HG03045 (cell line): Measurements from ENCODE around the gene MRPL10.
A peak's percentile ranks its signal among the peaks of the same experiment; 100 is the strongest.

Experiments used
- ATAC-seq: cut with Tn5 transposase; IDR thresholded peaks from one replicate; pipeline ENCODE4 v1.9.1; 2021; ENCODE audit warnings: mild to moderate bottlenecking, moderate library complexity; ENCODE audit not compliant: unreplicated experiment

The MRPL10 gene

DNA sequence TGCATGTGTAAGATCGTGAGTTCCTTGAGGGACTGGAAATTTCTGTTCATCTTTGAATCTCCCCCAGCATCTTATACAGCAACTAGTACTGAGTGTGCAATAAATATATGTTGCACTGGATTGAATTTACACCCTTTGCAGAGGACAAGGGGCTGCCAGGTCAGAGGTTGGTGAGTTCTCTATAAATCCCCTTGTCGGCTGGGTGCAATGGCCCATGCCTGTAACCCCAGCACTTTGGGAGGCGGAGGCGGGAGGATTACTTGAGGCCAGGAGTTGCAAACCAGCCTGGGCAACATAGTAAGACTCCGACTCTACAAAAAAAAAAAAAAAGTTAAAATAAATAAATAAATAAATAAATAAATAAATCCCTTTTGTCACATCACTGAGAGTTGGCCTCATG is 29.0 kb upstream of the MRPL10 start:
- ATAC-seq: no peak

DNA sequence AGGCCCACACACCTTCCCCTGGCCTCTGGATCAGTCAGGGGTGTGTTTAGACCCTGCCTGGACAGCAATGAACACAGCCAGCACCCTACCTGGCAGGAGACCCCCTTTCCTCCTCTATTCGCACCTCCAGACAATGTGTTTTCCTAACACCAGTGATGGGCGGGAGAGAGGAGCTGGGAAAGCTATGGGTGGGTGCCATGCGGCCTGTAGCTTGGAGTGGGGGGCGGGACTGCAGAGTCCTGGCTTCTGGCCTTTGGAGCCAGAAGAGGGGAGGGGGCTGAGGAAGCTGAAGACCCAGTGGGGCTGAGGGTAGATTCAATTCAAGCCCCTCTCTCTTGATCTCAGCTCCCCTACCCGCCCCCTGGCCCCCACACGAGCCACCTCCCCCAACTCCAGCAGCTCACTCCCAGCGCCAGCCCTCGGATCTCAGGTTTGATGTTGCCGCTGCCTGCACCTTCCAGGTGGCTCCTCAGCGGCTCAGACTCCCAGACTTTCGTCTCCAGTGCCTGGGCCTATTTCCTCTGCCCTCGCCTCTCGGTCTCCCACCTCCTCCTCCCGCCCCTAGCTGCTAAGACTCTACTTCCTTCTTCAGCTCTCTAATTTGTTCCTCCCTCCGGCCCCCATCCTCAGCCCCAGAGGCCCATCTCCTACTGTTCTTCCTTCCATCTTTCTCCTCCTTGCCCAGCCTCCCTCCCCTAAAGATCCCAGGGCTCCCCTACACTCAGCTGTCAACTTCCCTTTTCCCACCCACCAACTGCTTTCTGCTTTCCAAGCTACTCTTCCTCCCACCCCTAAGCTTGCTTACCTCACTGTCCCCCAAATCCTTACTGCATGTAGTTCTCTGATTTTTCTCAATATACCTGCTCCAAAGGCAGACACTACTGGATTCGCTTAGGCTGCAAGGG is 26.5 kb upstream of the MRPL10 start:
- no peak for ATAC-seq

DNA sequence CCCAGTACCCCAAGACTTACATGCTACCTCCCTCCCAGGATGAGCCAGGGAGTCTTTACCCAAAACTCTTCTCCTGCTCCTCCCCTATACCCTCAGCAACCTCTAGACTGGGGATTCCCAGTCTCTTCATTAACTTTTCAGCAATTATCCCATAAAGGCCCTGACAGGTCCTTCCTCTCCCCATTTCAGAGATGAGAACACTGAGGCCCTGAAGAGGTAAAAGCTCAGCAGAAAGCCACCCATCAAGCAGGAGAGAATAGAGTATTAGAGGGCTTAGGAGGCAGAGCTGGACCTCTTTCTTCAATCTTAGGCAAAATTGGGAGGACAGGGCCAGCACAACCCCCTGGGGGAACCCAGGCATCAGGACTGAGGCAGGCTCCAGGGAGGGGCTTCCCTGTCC is 25.5 kb upstream of the MRPL10 start:
- ATAC-seq: no peak

DNA sequence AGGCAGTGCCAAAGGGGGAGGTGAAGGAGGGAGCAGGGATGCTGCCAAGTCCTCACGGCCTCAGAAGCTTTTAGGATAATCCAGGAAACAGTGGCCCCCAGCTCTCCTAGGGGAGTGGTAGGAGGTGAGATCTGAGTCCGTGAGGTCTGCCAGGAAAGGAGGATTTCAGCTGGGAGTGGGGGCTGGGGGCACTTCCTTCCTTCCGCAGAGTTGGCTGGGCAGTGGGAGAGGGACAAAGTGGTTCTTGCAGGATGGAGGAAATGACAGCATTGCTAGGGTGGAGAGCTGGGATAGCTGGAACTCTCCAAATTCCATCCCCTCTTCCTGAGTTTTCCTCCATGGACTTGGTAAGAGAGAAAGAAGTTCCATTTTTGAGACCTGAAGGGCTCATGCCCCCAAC is 24.4 kb upstream of the MRPL10 start:
- no peak for ATAC-seq

DNA sequence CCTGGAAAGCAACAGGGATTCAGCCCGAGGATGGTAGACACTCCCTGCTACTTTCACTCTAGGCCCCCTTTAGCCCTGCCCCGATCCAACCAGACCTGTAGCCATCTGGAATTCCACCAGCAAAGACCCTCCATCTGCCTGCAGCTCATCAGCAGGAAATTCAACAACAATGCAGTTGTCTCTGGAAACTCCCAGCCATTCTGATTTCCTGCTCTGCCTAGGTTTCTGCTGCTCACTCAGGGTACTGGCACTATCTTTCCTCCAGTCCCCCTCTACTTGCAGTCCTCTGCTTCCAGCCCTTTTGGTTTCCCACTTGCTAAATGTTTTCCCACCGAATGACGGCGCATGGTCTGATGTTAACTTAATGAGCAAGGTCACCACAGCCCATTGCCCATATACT is 22.3 kb upstream of the MRPL10 start:
- ATAC-seq: no peak

DNA sequence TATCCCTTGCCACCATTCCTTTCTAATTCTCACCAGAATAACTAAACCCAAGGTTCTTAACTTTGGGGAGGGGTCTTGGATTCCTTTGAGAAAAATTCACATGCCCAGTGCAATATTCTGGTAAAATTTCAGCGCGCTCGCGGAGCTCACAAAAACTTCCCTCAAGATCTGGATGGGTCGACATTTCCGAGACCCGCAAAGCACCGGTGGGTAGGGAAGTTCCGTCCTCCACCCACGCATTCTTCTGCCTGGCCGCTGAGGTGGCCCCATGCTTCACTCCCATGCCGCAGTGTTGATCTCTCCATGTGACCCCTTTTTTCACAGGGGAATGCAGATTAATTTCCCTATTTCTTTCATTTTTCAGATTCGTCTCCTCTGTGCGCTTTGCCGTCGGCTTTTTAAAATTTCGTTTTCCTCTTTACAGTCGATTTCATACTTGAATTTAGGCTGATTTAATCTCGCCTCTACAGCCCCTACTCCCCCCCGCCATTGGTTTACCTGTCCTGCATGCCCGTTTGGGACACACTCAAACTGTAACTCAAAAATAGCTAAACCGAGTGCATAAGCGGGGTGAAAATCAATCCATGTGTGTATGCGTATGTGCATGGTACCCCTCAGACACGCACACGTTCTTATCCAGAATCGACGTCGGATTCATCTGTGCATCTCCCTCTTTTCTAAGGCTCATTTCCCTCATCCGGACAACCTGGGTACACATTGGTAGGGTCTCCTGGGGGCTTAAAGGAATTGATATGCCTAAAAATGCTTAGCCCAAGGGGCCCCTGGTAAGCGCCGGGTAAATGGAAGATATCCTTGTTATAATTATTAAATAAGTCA is 21.0 kb upstream of the MRPL10 start:
- ATAC-seq: no peak

DNA sequence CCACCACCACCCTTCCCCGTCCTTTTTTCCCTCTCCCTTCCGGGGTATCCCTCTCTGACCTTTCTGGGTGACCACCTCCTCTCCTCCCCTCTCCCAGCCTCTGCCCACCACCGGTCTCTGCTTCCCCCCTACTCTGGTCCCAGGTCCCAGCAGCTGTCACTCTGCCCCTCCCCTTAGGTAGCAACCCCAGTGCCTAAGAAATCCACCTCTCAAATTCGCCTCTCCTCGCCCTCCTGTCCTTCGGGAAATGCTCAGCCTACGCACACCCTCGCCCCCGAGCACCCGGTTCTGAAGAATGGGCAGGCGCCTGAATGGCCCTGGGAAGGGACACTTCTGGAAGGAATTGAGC is 20.4 kb upstream of the MRPL10 start:
- no peak for ATAC-seq

DNA sequence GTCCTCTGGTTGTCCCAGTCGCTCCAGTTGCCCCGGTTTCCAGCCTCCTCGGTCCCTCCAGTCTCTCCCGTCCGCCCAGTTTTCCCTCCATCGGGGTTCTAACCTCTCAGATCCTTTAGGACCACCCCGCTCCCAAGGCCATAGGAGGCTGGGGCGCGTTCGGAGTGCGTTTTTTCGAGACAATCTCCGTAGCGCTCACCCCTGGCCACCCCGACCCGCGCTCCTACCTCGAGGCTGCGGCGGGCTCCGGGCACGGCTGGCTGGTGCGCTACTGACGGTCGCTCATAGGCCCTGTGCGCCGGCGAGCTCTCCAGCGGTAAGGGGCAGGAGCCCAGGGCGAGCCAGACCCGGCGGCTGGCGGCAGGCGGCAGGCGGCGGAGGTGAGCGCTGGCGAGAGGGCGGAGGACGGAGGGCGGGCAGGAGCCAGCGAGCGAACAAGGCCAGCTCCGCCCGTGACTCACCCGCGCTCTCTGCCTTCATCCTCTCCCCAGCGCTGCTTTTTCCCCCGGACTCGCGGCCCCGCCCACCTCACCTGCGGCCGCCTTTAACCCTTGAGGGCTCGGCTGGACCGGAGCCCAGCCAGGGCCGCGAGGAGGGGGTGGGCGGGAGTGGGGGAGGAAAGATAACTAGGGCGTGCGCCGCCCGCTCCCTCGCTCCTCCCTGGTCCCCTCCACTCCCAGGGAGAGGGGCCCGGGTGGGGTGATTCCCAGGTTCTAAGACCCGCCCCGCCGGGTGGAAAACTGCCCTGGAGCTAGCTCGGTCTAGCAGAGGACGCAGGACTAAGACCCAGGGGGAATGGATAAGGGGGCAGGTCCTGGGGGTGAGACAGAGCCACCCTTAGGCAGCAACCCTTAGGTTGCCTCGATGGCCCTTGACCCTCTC is 19.6 kb upstream of the MRPL10 start, which contains the start of gene SP6:
Gene SP6 (minus strand): TSS at position 472 of the 882 bp plus-strand sequence. CDS start 2,734 bp downstream, outside the sequence.
- no peak for ATAC-seq

DNA sequence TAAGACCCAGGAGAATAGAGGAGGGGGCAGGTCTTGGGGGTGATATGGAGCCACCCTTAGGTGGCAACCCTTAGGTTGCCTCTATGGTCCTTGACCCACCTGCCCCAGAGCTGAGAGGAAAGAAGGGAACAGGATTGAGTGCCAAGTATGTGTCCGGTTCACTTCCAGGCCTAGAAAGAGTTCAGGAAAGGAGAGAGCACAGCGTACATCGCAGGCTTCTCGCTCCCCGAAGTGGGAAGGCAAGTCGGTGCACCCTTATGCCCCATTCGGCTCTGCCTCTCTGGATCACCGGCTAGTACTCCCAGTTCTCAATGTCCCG is 19.0 kb upstream of the MRPL10 start:
- no peak for ATAC-seq

DNA sequence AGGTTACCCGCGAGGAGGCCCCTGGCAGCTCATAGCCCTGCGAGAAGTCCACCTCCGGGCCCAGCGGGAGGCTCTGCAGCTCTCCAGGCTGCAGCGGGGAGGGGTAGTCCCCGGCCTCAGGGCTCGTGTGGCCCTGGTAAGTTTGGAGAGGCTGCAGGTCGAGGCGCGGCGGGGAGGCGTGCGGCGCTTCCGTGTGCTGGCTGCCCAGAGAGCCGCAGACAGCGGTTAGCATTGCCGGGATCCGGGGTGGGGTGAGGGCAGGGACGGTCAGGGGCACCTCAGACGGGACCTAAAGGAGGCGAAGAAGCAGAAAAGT is 16.8 kb upstream of the MRPL10 start:
- ATAC-seq: no peak

DNA sequence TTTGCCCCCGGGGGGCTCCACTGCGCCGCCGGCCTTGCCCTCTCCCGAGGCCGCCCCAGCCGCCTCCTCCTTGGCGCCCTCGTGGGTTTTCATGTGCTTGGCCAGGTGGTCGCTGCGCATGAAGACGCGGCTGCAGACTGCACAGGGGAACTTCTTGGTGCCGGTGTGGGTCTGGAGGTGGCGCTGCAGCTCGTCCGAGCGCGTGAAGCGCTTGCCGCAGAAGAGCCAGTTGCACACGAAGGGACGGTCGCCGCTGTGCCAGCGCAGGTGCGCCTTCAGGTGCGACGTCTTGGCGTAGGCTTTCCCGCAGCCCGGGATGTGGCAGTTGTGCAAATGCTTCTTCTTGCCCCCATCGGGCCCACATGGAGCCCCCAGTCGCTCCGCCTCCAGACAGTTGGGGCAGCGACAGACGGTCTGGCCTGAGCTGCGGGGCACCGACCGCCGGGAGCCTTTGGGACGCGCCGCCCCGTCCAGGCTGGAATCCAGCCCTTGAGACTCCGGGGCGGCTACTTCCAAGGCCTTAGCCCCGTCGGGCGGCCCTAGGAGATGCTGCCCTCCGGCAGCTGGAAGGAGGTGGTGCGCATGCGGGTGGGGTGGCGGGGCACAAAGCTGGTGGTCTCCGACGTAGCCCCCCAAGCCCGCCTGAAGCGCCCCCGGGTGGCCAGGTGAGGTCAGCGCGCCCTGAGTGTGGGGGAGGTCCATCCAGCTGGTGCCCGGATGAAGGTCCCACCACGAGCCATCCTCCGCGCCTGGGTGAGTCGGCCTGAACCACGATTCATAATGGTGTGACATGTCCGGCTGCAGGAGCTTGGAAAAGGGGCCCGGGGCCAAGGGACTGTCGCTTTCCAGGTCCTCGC is 16.2 kb upstream of the MRPL10 start:
- no peak for ATAC-seq

DNA sequence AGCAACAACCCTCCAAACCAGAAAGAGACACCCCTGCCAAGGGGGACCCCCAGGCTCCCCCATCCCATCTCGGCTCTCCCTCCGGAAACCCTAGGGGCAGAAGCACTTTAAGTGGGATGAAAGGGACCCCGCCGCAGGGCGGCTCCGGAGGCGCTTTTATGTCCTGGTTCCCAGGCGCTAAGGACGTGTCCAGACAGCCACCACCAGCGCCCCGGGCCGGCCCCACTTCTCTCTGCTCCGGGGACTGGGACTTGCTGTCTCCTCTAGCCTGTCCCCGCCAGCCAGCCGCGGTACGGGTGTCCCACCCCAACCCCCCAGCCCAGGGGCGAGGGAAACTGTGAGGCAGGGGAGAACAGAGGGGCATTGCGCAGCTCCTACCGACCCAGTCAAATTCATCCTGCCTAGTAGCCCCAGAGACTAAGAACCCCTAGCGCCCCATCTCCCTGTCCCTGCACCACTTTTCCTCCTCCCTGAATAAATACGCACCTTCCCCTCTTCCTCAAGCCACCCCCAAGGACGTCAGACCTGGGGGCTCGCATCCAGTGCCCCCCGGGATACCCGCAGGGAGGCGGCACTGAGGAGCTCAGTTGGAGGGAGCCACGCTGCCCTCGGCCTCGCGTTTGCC is 15.5 kb upstream of the MRPL10 start:
- ATAC-seq: no peak

DNA sequence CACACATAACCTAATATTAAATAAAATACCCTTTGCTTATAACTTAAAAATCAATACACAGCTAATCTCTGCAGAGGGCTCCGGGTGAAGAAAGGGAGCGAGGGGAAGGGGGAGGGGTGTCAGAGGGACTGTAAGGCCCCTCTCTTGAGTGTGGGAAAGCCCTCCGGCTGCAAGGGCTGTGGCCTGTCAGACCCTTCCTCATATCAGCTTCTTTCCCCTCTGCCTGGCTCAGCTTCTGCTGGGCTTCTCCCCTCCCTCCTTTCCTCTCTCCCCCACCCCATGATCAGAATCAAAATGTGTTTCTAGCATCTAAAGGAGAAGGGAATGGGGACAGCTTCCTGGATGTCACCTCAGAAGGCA is 14.4 kb upstream of the MRPL10 start:
- no peak for ATAC-seq

DNA sequence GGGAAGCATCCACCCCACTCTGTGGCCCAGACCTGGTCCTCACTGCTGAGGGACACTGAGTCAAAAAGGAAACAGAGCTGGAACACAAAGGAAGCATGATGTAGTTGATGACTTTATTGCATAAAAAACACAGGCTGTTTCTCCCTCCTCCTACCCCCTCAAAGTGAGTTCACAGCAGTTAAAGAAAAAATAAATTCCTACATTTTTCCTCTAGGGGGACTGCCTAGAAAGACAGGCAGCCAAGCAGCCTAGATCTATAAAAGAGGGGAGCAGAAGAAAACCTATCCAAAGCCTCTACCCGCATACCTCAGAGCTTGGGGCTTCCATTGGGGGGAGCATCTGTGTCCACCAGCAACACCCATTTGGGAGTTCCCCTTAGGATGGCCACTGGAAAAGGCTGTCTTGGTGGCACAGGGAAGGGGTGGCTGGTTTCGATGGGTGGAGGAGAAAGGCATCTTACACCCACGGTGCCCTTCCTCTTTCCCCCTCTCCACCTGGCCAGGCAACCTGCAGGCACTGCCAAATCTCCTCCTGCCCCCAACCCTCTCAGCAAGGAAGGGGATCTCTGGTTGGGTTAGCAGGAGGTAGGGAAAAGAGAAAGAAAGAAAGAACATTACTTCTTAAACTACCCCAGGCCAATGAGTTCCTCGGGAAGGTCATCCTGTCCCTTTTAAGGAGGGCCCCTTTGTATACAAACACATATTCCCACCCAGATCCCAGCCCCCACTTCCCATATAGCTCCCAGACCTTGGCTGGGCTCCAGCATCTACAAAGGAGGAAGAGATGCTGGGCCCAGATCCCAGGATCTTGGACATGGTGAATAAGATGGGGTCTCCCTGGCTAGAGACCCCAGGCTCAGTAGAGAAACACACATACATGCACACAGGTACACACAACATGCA is 13.7 kb upstream of the MRPL10 start:
- no peak for ATAC-seq

DNA sequence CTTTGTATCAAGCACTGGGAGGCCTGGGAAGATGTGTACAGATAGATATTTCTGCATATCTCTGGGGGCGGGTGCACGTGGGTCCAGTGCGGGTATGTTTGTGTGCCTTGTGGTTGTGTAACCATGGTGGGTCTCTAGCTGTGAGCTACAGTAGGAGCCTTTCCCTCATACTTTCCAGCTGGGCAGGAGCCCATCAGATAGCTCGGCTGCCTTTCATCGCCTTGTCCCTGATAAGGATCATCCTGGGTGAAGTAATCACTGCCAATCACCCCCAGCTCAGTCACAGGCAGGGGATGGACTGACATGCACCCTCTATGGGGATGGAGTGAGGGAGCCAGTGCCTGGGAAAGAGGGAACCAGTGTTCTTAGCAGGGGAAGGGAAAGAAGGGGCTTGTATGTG is 12.9 kb upstream of the MRPL10 start:
- ATAC-seq: no peak

DNA sequence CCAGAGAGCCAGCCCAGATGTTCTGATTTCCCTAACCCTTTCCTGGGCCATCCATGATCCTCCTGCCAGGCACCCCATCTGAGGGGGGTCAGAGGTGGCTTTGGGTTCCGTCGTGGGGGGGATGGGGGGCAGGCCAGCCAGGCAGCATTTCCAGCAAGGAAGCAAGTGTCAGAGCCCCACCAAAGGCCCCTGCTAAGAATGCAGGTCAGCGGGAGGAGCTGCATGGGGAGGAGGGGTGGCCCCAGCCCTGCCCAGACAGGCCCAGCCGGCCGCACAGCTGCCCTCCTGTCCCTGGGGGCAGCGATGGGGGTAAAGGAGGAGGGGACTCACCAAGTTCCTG is 12.0 kb upstream of the MRPL10 start:
- no peak for ATAC-seq

DNA sequence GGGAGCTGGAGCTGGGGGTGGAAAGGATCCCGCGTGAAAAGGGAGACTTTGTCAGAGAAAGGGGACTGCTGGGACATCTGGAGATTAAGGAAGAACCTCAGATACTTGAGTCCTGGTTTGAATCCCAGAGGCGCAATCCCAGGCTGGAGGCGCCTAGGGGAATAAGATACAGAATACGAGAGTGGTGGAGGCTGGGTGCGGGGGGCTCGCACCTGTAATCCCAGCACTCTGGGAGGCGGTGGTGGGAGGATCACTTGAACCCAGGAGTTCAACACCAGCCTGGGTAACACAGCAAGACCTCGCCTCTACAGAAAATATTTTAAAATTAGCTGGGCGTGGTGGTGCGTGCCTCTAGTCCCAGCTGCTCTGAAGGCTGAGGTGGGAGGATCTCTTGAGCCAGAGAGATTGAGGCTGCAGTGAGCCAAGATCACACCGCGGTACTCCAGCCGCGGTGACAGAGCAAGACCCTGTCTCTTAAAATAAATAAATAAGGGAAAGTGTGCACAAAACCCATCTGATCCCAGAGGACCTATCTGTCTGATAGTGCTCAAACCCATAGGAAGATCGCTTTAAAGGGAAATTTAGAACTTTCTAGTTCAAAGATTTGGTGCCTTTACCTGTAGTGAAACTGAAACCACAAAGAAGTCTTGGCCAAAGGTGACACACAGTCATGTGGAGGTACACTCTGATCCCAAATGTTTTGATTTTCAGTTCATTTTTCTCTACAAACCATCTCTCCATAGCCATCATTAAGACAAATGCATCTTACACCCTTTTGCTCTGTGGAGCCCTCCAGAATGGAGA is 10.3 kb upstream of the MRPL10 start:
- no peak for ATAC-seq

DNA sequence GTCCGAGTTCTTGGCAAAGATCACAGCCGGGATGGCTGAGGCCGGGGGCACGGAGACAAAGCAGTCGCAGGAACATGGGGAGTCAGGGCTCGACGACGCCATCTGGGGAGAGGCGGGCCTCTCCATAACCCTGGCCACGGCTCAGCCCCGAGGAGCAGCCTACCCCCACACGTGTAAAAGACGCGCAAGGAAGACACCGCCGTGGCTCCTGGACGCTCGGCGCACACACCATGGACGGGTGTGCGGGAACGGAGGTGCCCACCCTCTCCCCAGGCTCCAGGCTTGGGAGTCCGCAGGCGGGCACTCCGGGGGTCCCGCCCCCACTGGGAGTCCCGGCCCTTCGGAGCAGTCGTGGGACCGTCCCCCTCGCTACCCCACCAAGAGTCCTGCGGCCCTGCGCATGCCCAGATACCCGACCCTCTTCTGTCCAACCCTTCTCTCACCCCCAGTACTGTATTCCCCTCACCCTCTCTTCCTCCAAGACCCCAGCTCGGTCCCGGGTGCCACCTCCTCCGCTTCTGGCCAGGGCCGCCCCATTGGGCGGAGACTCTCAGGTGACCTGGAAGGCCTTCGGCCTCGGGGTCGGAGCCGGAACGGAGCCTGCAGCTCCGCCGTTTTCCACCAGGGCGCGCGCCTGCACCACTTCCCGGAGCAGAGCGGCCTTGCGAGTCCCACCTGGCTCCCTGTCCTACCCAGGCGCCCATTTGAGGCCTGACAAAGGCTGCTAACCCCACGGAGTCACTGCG is 9.6 kb upstream of the MRPL10 start, which contains the start of gene SCRN2:
Gene SCRN2 (minus strand): TSS at position 532 of the 746 bp plus-strand sequence. CDS start 430 bp downstream, at position 102.
- peak; percentile 86 for ATAC-seq
